ENCODE results near the gene CAMKK1. TPM values are rescaled to one million over a fixed set of nuclear protein-coding genes. Genes with fewer than 3 reads are reported as not detected.
A peak's percentile ranks its signal among the peaks of the same experiment; 100 is the strongest.

CAMKK1 gene
- total and polyA plus RNA-seq, 2 donors (not counting 1 experiment from before 2014, with no cell fraction given): 4.5 to 35.9 TPM

GRCh38 chr17:3935825-3936355 lies 43.0 kb upstream of the CAMKK1 start:
- peaks cover 30% of the 10 kb centered on the region for H3K79me2 ChIP-seq (ENCODE audit: control insufficient read depth, insufficient read depth, low read length)
- no peak overlapping the region for H2AFZ ChIP-seq (ENCODE audit: insufficient read depth, low read depth, low read length, poor library complexity, severe bottlenecking)
- H4K20me1 ChIP-seq (ENCODE audit: control insufficient read depth, insufficient read depth, low read length, poor library complexity, severe bottlenecking): peaks cover 74% of the 10 kb centered on the region
- H3K27ac Mint-ChIP-seq: peak overlapping the region; percentile 32
- no peak for TF ChIP-seq CTCF (IDR thresholded peaks at IDR 0.05)
- no peak for TF ChIP-seq EZH2 (IDR thresholded peaks at IDR 0.05; ENCODE audit: borderline replicate concordance, insufficient read depth, low read depth, low read length, poor library complexity, severe bottlenecking)
- peaks cover 26 to 87% of the 10 kb centered on the region in 2 experiments for H3K36me3 ChIP-seq (replicated peaks in 1 of 2; ENCODE audit: control extremely low read depth in 1 of 2, control insufficient read depth in 1 of 2, extremely low read depth in 1 of 2, insufficient read depth in 2 of 2, low read length in 1 of 2)
- no peak for ATAC-seq (ENCODE audit: low read depth)
- intact Hi-C loops (cut with micrococcal nuclease): loop anchor here (1.0 kb wide), 1 partner anchor 68 kb away; no protein-coding TSS in a partner anchor
- no peak overlapping the region for H3K9ac ChIP-seq (ENCODE audit: low read length)
- no peaks in the 10 kb centered on the region for H3K27me3 Mint-ChIP-seq
- H3K9me3 Mint-ChIP-seq (ENCODE audit: insufficient read depth): no peaks in the 10 kb centered on the region
- H3K9me3 ChIP-seq (ENCODE audit: control extremely low read depth in 1 of 3, control insufficient read depth in 2 of 3, insufficient read depth in 1 of 3, low read length in 2 of 3): no peaks in the 10 kb centered on the region
- DNase-seq: no peak
- no peak overlapping the region for H3K27ac ChIP-seq (ENCODE audit: low read length in 2 of 2)
- H3K4me2 ChIP-seq (replicated peaks; ENCODE audit: low read depth, low read length, poor library complexity, severe bottlenecking): no peak overlapping the region
- H3K4me1 Mint-ChIP-seq: no peaks in the 10 kb centered on the region
- H3K27me3 ChIP-seq (replicated peaks in 1 of 4; ENCODE audit: control extremely low read depth in 1 of 4, control insufficient read depth in 3 of 4, insufficient read depth in 4 of 4, low read length in 3 of 4): no peaks in the 10 kb centered on the region
- 95% methylated on average over 9 of the region's 9 CpGs for WGBS (ENCODE audit: insufficient coverage)
- H3K4me1 ChIP-seq (ENCODE audit: control insufficient read depth in 2 of 2, insufficient read depth in 2 of 2, low read length in 2 of 2): no peaks in the 10 kb centered on the region
- ChIA-PET POLR2A (interaction anchor here (1.3 to 3.1 kb wide), 2 partner anchors 21 to 26 kb away, joined by 6 to 10 read pairs; partner anchors contain the start of gene P2RX1), CTCF (interaction anchor here (0.7 to 4.4 kb wide), 8 partner anchors 15 to 138 kb away, joined by 3 to 29 read pairs (median 5); no protein-coding TSS in a partner anchor)
- no peak overlapping the region for H3K4me3 Mint-ChIP-seq
- H3K4me3 ChIP-seq (ENCODE audit: control extremely low read depth in 1 of 5, extremely low read depth in 1 of 5, insufficient read depth in 1 of 5, low read depth in 2 of 5, low read length in 4 of 5): no peak overlapping the region

GRCh38 chr17:3935140-3935542 lies 42.3 kb upstream of the CAMKK1 start:
- Histone ChIP-seq H3K36me3 (replicated peaks in 1 of 2; ENCODE audit: control extremely low read depth in 1 of 2, control insufficient read depth in 1 of 2, extremely low read depth in 1 of 2, insufficient read depth in 2 of 2, low read length in 1 of 2) (peaks cover 26 to 87% of the 10 kb centered on the region in 2 experiments), H3K4me2 (replicated peaks; ENCODE audit: low read depth, low read length, poor library complexity, severe bottlenecking) (no peak overlapping the region), H3K27me3 (replicated peaks in 1 of 4; ENCODE audit: control extremely low read depth in 1 of 4, control insufficient read depth in 3 of 4, insufficient read depth in 4 of 4, low read length in 3 of 4) (no peaks in the 10 kb centered on the region), H3K9ac (ENCODE audit: low read length) (no peak overlapping the region), H3K4me3 (ENCODE audit: control extremely low read depth in 1 of 5, extremely low read depth in 1 of 5, insufficient read depth in 1 of 5, low read depth in 2 of 5, low read length in 4 of 5) (no peak overlapping the region), H3K79me2 (ENCODE audit: control insufficient read depth, insufficient read depth, low read length) (peaks cover 29% of the 10 kb centered on the region), H3K27ac (ENCODE audit: low read length in 2 of 2) (peak overlapping the region in 1 of 2 donors; percentile 30), H2AFZ (ENCODE audit: insufficient read depth, low read depth, low read length, poor library complexity, severe bottlenecking) (no peak overlapping the region), H3K9me3 (ENCODE audit: control extremely low read depth in 1 of 3, control insufficient read depth in 2 of 3, insufficient read depth in 1 of 3, low read length in 2 of 3) (no peaks in the 10 kb centered on the region), H3K4me1 (ENCODE audit: control insufficient read depth in 2 of 2, insufficient read depth in 2 of 2, low read length in 2 of 2) (no peaks in the 10 kb centered on the region), H4K20me1 (ENCODE audit: control insufficient read depth, insufficient read depth, low read length, poor library complexity, severe bottlenecking) (peaks cover 74% of the 10 kb centered on the region)
- peak overlapping the region; percentile 61 for H3K27ac Mint-ChIP-seq
- DNase-seq (peak; percentile 72), ATAC-seq (ENCODE audit: low read depth) (peak; percentile 61)
- CTCF ChIA-PET: interaction anchor here (0.6 to 4.4 kb wide), 13 partner anchors 12 to 368 kb away, joined by 3 to 29 read pairs (median 4); no protein-coding TSS in a partner anchor
- H3K27me3 Mint-ChIP-seq: no peaks in the 10 kb centered on the region
- intact Hi-C loops (cut with micrococcal nuclease): loop anchor here (1.0 kb wide), 1 partner anchor 69 kb away; no protein-coding TSS in a partner anchor
- 22% methylated on average over 5 of the region's 10 CpGs for WGBS (ENCODE audit: insufficient coverage)
- POLR2A ChIA-PET: interaction anchor here (0.6 to 3.1 kb wide), 3 partner anchors 20 to 71 kb away, joined by 3 to 10 read pairs (median 4); partner anchors contain the start of gene P2RX1
- H3K4me3 Mint-ChIP-seq: no peak overlapping the region
- peak; percentile 57 for TF ChIP-seq CTCF (IDR thresholded peaks at IDR 0.05)
- TF ChIP-seq EZH2 (IDR thresholded peaks at IDR 0.05; ENCODE audit: borderline replicate concordance, insufficient read depth, low read depth, low read length, poor library complexity, severe bottlenecking): no peak
- H3K4me1 Mint-ChIP-seq: no peaks in the 10 kb centered on the region
- no peaks in the 10 kb centered on the region for H3K9me3 Mint-ChIP-seq (ENCODE audit: insufficient read depth)

Data from B cell (primary cell).